Ramos (cell line): ENCODE results near the gene NIPA2.

Source experiments
- in situ Hi-C: fragments of 300-500 bp; cut with MboI; formaldehyde crosslinking; loops from one replicate; pipeline ENCODE4 v1.14.3; 2022; ENCODE audit warnings: low sequenced_read_pairs; ENCODE audit not compliant: unreplicated experiment

NIPA2 gene

GRCh38 chr15:22873841-22874240, 35.4 kb downstream of the NIPA2 start:
- in situ Hi-C loops: no loop called here

GRCh38 chr15:22874256-22874655, 35.8 kb downstream of the NIPA2 start:
- in situ Hi-C loops: no loop called here

GRCh38 chr15:22874966-22875365, 36.5 kb downstream of the NIPA2 start:
- in situ Hi-C loops: no loop called here

GRCh38 chr15:22877117-22877516, 38.7 kb downstream of the NIPA2 start:
- in situ Hi-C loops: no loop called here

GRCh38 chr15:22877607-22878006, 39.1 kb downstream of the NIPA2 start:
- in situ Hi-C loops: no loop called here

- in situ Hi-C loops: no loop called here
These were observed 39.6 kb downstream of the NIPA2 start for GRCh38 chr15:22878103-22878502.

- in situ Hi-C loops: no loop called here
These were observed 41.9 kb downstream of the NIPA2 start for GRCh38 chr15:22880068-22880980.

- in situ Hi-C loops: no loop called here
These were observed 42.7 kb downstream of the NIPA2 start for GRCh38 chr15:22880981-22881738.

- in situ Hi-C loops: no loop called here
These were observed 43.4 kb downstream of the NIPA2 start for GRCh38 chr15:22881739-22882440.

GRCh38 chr15:22883196-22883595, 44.7 kb downstream of the NIPA2 start:
- in situ Hi-C loops: no loop called here

GRCh38 chr15:22884344-22884743, 45.9 kb downstream of the NIPA2 start:
- in situ Hi-C loops: no loop called here

- in situ Hi-C loops: no loop called here
These were observed 46.7 kb downstream of the NIPA2 start for GRCh38 chr15:22885120-22885519.

- in situ Hi-C loops: no loop called here
These were observed 48.9 kb downstream of the NIPA2 start for GRCh38 chr15:22887157-22887951.

GRCh38 chr15:22888120-22888859, 49.8 kb downstream of the NIPA2 start:
- in situ Hi-C loops: no loop called here

GRCh38 chr15:22889146-22889818, 50.8 kb downstream of the NIPA2 start:
- in situ Hi-C loops: no loop called here

GRCh38 chr15:22890296-22890695, 51.8 kb downstream of the NIPA2 start:
- in situ Hi-C loops: no loop called here

GRCh38 chr15:22891426-22892210, 53.2 kb downstream of the NIPA2 start:
- in situ Hi-C loops: no loop called here

GRCh38 chr15:22892333-22892732, 53.9 kb downstream of the NIPA2 start:
- in situ Hi-C loops: no loop called here
